Stimulated activated memory B cell treated with anti-CD40 and anti-IgM and Interleukin-4, amounts not matched to agents 10 μg/mL and 1 μg/mL and 100 μg/mL, for 72 hours (primary cell): ENCODE results near the gene TRIM16.
"Not testable (repeated sequence)": the region's sequence is repeated elsewhere in the genome, so short reads cannot be mapped to it uniquely, and the experiment has no call there.

Experiments used
- ATAC-seq: fragments of 150-1000 bp; cut with Tn5 transposase; 2 replicates; pipeline ENCODE4 v1.10.0; 2021
- H3K27ac Mint-ChIP-seq: one replicate; pipeline ENCODE4 v1.8.0; 2022; ENCODE audit warnings: mild to moderate bottlenecking, mixed read lengths
- H3K27me3 Mint-ChIP-seq: one replicate; pipeline ENCODE4 v1.8.0; 2022; ENCODE audit warnings: mixed read lengths
- H3K36me3 Mint-ChIP-seq: one replicate; pipeline ENCODE4 v1.8.0; 2022; ENCODE audit warnings: mixed read lengths
- H3K4me1 Mint-ChIP-seq: one replicate; pipeline ENCODE4 v1.8.0; 2022; ENCODE audit warnings: mixed read lengths
- H3K4me3 Mint-ChIP-seq: one replicate; pipeline ENCODE4 v1.8.0; 2022; ENCODE audit warnings: mild to moderate bottlenecking, moderate library complexity, mixed read lengths
- H3K9me3 Mint-ChIP-seq: one replicate; pipeline ENCODE4 v1.8.0; 2022; ENCODE audit warnings: mixed read lengths

Gene TRIM16

GRCh38 chr17:15591986-15592385 lies 92.1 kb downstream of the TRIM16 start:
- ATAC-seq, H3K36me3 Mint-ChIP-seq, H3K4me3 Mint-ChIP-seq, H3K9me3 Mint-ChIP-seq, H3K27ac Mint-ChIP-seq: not testable (repeated sequence)
- peaks cover 56% of the 10 kb centered on the region for H3K27me3 Mint-ChIP-seq
- peaks cover 15% of the 10 kb centered on the region for H3K4me1 Mint-ChIP-seq

GRCh38 chr17:15590844-15591243 lies 93.3 kb downstream of the TRIM16 start:
- H3K9me3 Mint-ChIP-seq, ATAC-seq, H3K27ac Mint-ChIP-seq, H3K4me3 Mint-ChIP-seq, H3K36me3 Mint-ChIP-seq: not testable (repeated sequence)
- peaks cover 15% of the 10 kb centered on the region for H3K4me1 Mint-ChIP-seq
- peaks cover 61% of the 10 kb centered on the region for H3K27me3 Mint-ChIP-seq

- not testable (repeated sequence) for H3K4me3 Mint-ChIP-seq, H3K36me3 Mint-ChIP-seq, H3K27ac Mint-ChIP-seq, H3K9me3 Mint-ChIP-seq
- H3K27me3 Mint-ChIP-seq = peaks cover 51% of the 10 kb centered on the region
- peak; percentile 53 for ATAC-seq
- peaks cover 15% of the 10 kb centered on the region for H3K4me1 Mint-ChIP-seq
Measured at GRCh38 chr17:15589544-15590536, 94.3 kb downstream of the TRIM16 start.

- not testable (repeated sequence) for H3K27ac Mint-ChIP-seq, ATAC-seq, H3K4me3 Mint-ChIP-seq, H3K36me3 Mint-ChIP-seq, H3K9me3 Mint-ChIP-seq
- peaks cover 42% of the 10 kb centered on the region for H3K27me3 Mint-ChIP-seq
- peaks cover 15% of the 10 kb centered on the region for H3K4me1 Mint-ChIP-seq
Measured at GRCh38 chr17:15588017-15588416, 96.1 kb downstream of the TRIM16 start.

- H3K4me3 Mint-ChIP-seq, ATAC-seq, H3K27ac Mint-ChIP-seq, H3K9me3 Mint-ChIP-seq, H3K4me1 Mint-ChIP-seq, H3K36me3 Mint-ChIP-seq: not testable (repeated sequence)
- peaks cover 30% of the 10 kb centered on the region for H3K27me3 Mint-ChIP-seq
Measured at GRCh38 chr17:15583313-15583712, 100.8 kb downstream of the TRIM16 start.

- H3K4me1 Mint-ChIP-seq, H3K9me3 Mint-ChIP-seq, H3K4me3 Mint-ChIP-seq, H3K36me3 Mint-ChIP-seq, H3K27ac Mint-ChIP-seq, ATAC-seq: not testable (repeated sequence)
- peaks cover 22% of the 10 kb centered on the region for H3K27me3 Mint-ChIP-seq
Measured at GRCh38 chr17:15581462-15581861, 102.6 kb downstream of the TRIM16 start.
